C4-2B (cell line): ENCODE data around the gene C8G.

Experiments used
- H3K27ac ChIP-seq: fragments of 450-650 bp; 2 replicates; pipeline ENCODE4 v1.5.1; 2017
- ZFX ChIP-seq: fragments of 450-650 bp; IDR thresholded peaks from 2 replicates; pipeline ENCODE4 v1.6.1; 2017
- TF ChIP-seq, protein P1 (sequence below): fragments of 450-650 bp; conservative IDR thresholded peaks from 2 replicates; pipeline ENCODE4 v1.5.1; 2017; ENCODE audit warnings: mild to moderate bottlenecking

The C8G gene

DNA sequence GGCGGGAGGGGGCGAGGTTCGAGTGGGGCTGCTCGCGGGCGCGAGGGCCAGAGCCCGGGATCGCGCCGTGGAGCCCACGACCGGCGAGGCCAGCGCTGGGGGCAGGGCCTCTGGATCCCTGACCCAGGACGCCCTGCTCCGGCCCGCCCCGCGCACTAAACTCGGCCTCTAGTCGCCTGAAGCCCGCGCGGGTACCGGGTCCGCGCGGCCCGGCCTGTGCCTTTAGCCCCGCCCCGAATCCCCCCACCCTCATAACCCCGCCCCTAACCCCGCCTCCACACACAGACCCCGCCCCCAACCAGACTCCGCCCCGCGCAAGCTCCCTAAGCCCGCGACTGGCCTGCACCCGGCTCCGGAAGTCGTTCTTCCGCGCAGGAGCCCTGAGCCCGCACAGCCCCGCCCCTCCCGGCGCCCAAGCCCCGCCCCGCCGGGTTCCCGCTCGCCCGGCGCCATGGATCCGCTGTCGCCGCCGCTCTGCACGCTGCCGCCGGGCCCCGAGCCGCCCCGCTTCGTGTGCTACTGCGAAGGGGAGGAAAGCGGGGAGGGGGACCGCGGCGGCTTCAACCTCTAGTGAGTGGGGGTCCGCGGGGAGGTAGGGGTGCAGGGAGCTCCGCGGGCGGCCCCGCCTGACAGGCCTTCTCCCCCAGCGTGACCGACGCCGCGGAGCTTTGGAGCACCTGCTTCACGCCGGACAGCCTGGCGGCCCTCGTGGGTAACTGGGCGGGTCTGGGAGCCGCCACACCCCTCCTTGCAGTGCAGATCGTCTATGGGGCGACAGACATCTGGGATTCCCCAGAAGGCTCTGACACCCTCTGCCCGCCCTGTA lies 47.2 kb downstream of the C8G start, which contains the start of gene PAXX:
TSS of gene PAXX (plus strand) at position 430 of the 826 bp plus-strand sequence. CDS start at position 452, 22 bp downstream.
- TF ChIP-seq ZFX, result peak; percentile 86; the same call in 1 of the 2 replicates
- TF ChIP-seq, protein P1, sequence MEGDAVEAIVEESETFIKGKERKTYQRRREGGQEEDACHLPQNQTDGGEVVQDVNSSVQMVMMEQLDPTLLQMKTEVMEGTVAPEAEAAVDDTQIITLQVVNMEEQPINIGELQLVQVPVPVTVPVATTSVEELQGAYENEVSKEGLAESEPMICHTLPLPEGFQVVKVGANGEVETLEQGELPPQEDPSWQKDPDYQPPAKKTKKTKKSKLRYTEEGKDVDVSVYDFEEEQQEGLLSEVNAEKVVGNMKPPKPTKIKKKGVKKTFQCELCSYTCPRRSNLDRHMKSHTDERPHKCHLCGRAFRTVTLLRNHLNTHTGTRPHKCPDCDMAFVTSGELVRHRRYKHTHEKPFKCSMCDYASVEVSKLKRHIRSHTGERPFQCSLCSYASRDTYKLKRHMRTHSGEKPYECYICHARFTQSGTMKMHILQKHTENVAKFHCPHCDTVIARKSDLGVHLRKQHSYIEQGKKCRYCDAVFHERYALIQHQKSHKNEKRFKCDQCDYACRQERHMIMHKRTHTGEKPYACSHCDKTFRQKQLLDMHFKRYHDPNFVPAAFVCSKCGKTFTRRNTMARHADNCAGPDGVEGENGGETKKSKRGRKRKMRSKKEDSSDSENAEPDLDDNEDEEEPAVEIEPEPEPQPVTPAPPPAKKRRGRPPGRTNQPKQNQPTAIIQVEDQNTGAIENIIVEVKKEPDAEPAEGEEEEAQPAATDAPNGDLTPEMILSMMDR, result no peak
- peak within 1 kb of the TSS; percentile 86 for H3K27ac ChIP-seq

DNA sequence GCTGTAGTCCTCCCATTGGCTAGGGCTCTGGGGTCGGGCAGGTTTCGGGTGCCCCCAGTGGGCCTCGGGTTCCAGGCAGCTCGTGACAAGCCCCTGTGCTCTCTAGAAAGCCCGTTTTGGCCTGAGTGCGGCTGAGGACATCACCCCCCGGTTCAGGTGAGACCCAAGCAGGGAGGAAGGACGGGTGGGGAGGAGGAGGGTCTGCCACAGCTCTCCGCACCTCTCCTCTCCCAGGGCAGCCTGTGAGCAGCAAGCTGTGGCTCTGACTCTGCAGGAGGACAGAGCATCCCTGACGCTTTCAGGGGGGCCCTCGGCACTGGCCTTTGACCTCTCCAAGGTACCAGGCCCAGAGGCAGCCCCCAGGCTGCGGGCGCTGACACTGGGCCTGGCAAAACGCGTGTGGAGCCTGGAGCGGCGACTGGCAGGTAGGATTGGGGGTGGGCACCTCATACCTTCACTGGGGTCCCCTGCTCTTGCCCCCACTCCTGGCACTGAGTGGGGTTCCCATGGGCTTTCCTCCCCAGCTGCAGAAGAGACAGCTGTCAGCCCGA lies 47.9 kb downstream of the C8G start:
- TF ChIP-seq, protein P1, result no peak
- no peak for TF ChIP-seq ZFX
- peak overlapping the region; percentile 86 for H3K27ac ChIP-seq

DNA sequence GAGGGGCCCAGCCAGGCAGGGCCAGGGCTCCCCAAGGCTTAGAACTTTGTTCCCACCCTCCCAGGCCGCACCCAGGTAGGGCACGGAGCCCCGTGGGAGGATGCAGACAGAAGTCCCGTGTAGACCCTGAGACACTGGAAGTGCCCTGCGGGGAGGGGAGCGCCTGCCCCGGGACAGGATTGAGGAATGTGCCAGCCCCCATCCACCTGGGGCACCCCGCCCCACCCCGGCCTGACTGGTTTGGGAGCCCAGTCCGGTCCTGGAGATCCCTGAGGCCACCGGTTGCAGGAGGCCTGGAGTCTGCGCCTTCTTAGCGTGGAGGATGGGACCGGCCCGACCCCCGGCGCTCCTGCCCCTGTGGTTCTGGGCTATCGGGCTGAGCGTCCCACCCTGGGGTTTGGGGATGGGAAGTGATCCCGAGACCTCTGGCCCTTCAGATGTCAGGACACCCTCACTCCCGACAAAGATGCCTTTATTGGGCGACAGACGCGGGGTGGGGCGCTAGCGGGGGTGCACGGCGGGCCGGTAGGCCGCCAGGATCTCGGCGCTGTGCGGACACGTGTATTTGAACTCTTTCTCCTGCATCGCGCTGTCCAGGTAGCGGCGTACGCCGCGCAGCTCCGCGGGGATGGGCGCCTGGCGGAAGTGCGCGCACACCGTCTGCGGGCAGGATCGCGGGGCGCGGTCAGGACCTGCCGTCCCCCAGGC lies 49.3 kb downstream of the C8G start:
- H3K27ac ChIP-seq, result no peak overlapping the region
- TF ChIP-seq, protein P1, result no peak
- no peak for TF ChIP-seq ZFX

DNA sequence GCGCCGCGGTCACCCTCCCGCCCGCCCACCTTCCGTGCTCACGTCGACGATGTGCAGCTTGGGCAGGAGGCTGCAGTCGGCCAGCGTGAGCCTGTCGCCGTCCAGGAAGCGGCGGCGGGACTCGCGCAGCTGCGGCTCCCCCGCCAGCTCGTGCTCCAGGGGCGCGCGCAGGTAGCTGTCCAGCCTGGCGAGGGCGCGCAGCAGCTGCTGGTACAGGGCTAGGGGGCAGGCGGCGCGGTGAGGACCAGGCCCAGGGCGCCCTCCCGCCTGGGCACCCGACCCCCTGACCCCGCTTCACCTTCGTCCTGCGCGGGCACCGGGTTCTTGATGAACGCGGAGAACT lies 49.8 kb downstream of the C8G start:
- TF ChIP-seq ZFX, result no peak
- TF ChIP-seq, protein P1, result no peak
- no peak overlapping the region for H3K27ac ChIP-seq

DNA sequence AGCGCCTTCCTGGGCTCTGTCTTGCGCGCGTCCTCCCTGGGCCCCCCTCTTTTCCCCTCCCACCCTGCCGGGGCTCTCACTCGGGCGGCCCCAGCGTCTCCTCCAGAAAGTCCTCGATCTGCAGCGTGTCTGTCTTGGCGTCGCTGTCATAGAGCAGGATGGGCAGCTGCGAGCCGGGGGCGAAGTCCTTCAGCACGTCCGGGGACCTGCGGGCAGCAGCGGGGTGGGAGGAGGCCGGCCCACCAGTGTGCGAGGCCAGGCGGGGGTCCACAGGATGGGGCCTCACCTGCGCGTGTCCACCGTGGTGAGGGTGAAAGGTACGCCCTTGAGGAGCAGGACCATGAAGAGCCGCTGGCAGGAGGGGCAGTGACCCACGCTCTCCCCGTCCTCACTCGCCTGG lies 50.3 kb downstream of the C8G start:
- TF ChIP-seq ZFX, result no peak
- TF ChIP-seq, protein P1, result no peak
- no peak overlapping the region for H3K27ac ChIP-seq

DNA sequence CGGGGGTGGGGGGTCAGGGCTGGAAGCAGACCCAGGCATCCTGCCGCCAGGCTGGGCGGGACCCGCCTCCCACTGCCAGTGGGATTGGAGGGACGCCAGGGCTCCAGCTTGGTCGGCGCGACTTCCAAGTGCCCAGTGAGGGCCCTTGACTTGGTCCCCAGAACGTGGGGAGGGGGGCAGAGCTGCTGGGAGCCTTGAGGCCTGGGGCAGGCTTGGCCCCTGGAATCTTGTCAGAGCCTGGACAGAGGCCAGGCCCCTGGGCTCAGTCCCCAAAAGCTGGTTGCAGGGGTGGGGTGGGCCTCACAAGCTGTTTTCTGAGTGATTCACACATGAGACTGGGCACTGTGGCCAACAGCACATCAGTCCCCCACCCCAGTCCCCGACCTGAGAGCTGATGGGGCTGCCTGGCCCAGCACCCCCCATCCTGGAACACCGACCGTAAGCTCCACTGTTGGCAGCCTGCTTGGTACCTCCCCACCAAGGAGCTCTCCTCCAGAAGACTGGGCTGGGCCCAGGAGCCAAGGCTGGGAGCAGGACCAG lies 50.8 kb downstream of the C8G start:
- no peak overlapping the region for H3K27ac ChIP-seq
- no peak for TF ChIP-seq ZFX
- TF ChIP-seq, protein P1, result no peak
